GM21576 (cell line): Measurements from ENCODE around the gene JCAD.
"Not testable (repeated sequence)": the region's sequence is repeated elsewhere in the genome, so short reads cannot be mapped to it uniquely, and the experiment has no call there.

Experiments
- ATAC-seq: cut with Tn5 transposase; IDR thresholded peaks from one replicate; pipeline ENCODE4 v1.9.1; 2021; ENCODE audit warnings: mild to moderate bottlenecking, moderate library complexity; ENCODE audit not compliant: unreplicated experiment

JCAD gene

GRCh38 chr10:30027057-30028005, 32.1 kb downstream of the JCAD start:
- ATAC-seq: peak; percentile 91

GRCh38 chr10:30026578-30026977, 32.8 kb downstream of the JCAD start:
- no peak for ATAC-seq

DNA sequence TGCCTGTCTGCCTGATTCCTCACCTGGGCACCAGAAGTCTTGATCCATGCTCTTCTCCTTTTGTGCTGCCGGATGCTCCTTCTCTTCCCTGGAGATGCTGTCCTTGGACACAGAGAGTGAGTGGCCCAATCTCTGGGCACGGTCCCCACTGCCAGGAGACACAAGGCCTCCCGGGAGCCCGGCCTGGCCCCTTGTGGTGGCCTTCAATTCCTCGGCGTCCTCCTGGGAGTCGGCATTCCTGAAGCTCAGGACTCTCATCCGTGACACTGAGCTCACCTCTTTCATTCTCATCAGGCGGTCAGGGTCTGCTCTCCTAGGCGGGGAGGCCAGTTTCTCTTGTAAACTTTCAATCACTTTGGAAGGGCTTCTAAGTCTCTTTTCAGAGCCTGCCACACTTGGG, 33.3 kb downstream of the JCAD start:
- ATAC-seq: no peak

GRCh38 chr10:30025428-30025827, 34.0 kb downstream of the JCAD start:
- ATAC-seq: not testable (repeated sequence)

GRCh38 chr10:30022590-30022989, 36.8 kb downstream of the JCAD start:
- ATAC-seq: no peak

GRCh38 chr10:30019468-30019867, 39.9 kb downstream of the JCAD start:
- no peak for ATAC-seq

DNA sequence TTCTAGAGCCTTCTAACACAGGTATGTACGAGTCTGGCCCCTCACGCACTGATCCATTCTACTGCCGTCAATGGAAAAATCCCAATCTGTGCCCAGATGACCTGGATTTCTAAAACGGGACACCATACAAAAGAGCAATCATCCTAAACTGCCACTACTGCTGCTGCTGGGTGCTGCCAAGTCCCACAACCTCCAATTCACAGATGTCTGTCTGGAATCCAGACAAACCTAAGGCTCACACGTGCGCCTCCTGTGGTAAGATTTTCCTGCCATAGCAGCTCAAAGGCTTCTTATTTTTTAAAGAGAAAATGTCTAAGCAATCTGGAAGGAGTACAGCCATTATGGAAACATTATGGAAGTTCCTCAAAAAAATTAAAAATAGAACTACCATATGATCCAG, 40.9 kb downstream of the JCAD start:
- ATAC-seq: no peak

GRCh38 chr10:30017966-30018365, 41.4 kb downstream of the JCAD start:
- ATAC-seq: no peak

- ATAC-seq: no peak
Measured at GRCh38 chr10:30017556-30017955, 41.8 kb downstream of the JCAD start.

DNA sequence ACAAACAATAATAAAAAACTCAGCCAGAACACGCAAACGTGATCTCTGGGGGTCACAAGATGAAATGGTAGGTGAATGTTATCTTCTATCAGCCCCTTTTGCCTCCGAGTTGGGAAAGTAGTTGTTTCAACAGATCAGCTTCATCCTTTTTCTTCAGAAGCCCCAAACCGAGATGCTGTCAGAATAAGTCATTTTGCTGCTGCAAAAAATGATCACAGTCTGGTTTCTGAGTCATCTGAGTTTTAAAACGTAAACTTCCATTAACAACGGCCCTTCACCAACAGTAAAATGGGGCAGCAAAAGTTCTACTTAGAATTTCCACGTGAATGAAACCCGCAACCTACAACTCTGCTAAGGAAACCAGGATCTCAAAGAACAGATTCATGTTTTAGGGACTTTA, 44.9 kb downstream of the JCAD start:
- no peak for ATAC-seq

DNA sequence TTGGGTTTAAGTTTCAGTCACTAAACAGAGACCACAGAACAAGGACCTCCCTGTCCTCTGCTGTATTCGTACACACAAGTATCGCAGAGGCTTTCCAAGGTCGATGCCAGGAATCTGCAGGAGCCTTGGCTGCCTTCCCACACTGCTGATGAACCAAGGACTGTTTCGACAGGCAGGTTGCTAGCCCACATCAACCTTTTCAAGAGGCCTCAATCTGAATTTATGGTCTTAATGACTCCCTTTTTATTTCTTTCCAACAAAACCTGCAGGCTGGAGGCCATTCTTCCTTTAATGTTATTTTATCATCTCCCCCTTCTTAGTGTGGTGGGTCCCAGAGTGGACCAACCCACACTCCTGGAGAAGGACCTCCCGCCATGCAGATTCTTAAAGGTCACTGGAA, 45.6 kb downstream of the JCAD start:
- no peak for ATAC-seq

- no peak for ATAC-seq
Measured at GRCh38 chr10:30011956-30012647, 47.3 kb downstream of the JCAD start.

GRCh38 chr10:30011396-30011795, 48.0 kb downstream of the JCAD start:
- no peak for ATAC-seq

- no peak for ATAC-seq
Measured at GRCh38 chr10:30007406-30007805, 52.0 kb downstream of the JCAD start.

DNA sequence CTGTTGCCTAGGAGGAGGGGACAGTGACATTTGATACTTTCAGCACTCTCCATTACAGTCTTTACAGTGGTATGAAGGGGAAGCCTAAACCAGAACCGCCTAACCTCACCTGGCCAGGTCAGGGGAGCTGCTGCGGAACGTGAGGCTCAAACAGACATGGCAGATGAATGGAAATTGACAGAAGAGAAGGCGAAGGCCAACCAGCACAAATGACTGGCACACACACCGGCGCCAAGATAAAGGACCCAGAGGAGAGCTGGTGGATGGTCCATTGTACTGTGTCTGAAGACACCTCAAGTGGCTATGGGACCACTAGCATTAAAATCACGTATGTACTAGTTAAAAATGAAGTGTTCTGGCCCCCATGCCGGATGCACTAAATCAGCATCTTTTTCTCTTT, 53.0 kb downstream of the JCAD start:
- no peak for ATAC-seq

GRCh38 chr10:30005116-30005515, 54.3 kb downstream of the JCAD start:
- ATAC-seq: not testable (repeated sequence)

- ATAC-seq: no peak
Measured at GRCh38 chr10:30002426-30003266, 56.7 kb downstream of the JCAD start.

GRCh38 chr10:30000802-30001571, 58.4 kb downstream of the JCAD start:
- ATAC-seq: no peak

GRCh38 chr10:29998142-29998808, 61.1 kb downstream of the JCAD start:
- ATAC-seq: no peak

GRCh38 chr10:29994811-29995210, 64.6 kb downstream of the JCAD start:
- no peak for ATAC-seq
